Muscle layer of colon (tissue), 2 donors: ENCODE data around the gene CD300A.
"Not testable (repeated sequence)": the region's sequence is repeated elsewhere in the genome, so short reads cannot be mapped to it uniquely, and the experiment has no call there.

Source experiments
- H3K27ac ChIP-seq: one replicate; pipeline ENCODE4 v1.7.0; 2013; ENCODE audit warnings: low read depth, mild to moderate bottlenecking, low read length, moderate library complexity
- H3K27me3 ChIP-seq, 2 donors: one replicate each; pipeline ENCODE4 v1.7.0; 2013; ENCODE audit warnings: low read length in 2 of 2, mild to moderate bottlenecking in 2 of 2; ENCODE audit not compliant: insufficient read depth in 2 of 2, control insufficient read depth in 1 of 2
- H3K36me3 ChIP-seq: one replicate; pipeline ENCODE4 v1.7.0; 2013; ENCODE audit warnings: mild to moderate bottlenecking, low read length; ENCODE audit not compliant: insufficient read depth
- H3K4me1 ChIP-seq: one replicate; pipeline ENCODE4 v1.7.0; 2013; ENCODE audit warnings: mild to moderate bottlenecking, low read length; ENCODE audit not compliant: insufficient read depth
- H3K4me3 ChIP-seq, 2 donors: one replicate each; pipeline ENCODE4 v1.7.0; 2013; ENCODE audit warnings: low read length in 2 of 2, low read depth in 1 of 2, mild to moderate bottlenecking in 1 of 2, moderate library complexity in 1 of 2
- H3K9ac ChIP-seq: one replicate; pipeline ENCODE4 v1.7.0; 2013; ENCODE audit warnings: low read length
- H3K9me3 ChIP-seq: one replicate; pipeline ENCODE4 v1.7.0; 2013; ENCODE audit warnings: mild to moderate bottlenecking, low read length
- donor health status: abdominal sarcoma.
- donor health status: Adenocarcinoma of cecum.

Gene CD300A

GRCh38 chr17:74515941-74516340, 49.5 kb downstream of the CD300A start:
- Histone ChIP-seq H3K4me1 (no peaks in the 10 kb centered on the region), H3K27me3 (peaks cover 0 to 4% of the 10 kb centered on the region in 2 donors), H3K36me3 (no peaks in the 10 kb centered on the region), H3K9me3 (no peaks in the 10 kb centered on the region), H3K27ac (no peak overlapping the region), H3K9ac (no peak overlapping the region), H3K4me3 (no peak overlapping the region)

GRCh38 chr17:74516561-74517328, 50.3 kb downstream of the CD300A start:
- Histone ChIP-seq H3K9me3 (no peaks in the 10 kb centered on the region), H3K36me3 (no peaks in the 10 kb centered on the region), H3K9ac (no peak overlapping the region), H3K27me3 (peaks cover 0 to 4% of the 10 kb centered on the region in 2 donors), H3K4me3 (no peak overlapping the region), H3K4me1 (no peaks in the 10 kb centered on the region), H3K27ac (no peak overlapping the region)

GRCh38 chr17:74518413-74518981, 52.1 kb downstream of the CD300A start:
- not testable (repeated sequence) for H3K9ac ChIP-seq, H3K9me3 ChIP-seq, H3K4me3 ChIP-seq, H3K27ac ChIP-seq, H3K36me3 ChIP-seq, H3K27me3 ChIP-seq, H3K4me1 ChIP-seq

- Histone ChIP-seq H3K9ac (no peak overlapping the region), H3K9me3 (no peaks in the 10 kb centered on the region), H3K4me1 (no peaks in the 10 kb centered on the region), H3K36me3 (no peaks in the 10 kb centered on the region), H3K4me3 (no peak overlapping the region), H3K27ac (no peak overlapping the region), H3K27me3 (no peaks in the 10 kb centered on the region)
Measured at GRCh38 chr17:74520016-74520434, 53.6 kb downstream of the CD300A start.

- Histone ChIP-seq H3K4me3 (no peak overlapping the region), H3K36me3 (no peaks in the 10 kb centered on the region), H3K4me1 (no peaks in the 10 kb centered on the region), H3K27ac (no peak overlapping the region), H3K9ac (no peak overlapping the region), H3K27me3 (no peaks in the 10 kb centered on the region), H3K9me3 (no peaks in the 10 kb centered on the region)
Measured at GRCh38 chr17:74520790-74521480, 54.5 kb downstream of the CD300A start.

- H3K9me3 ChIP-seq: no peaks in the 10 kb centered on the region
- H3K27ac ChIP-seq: no peak overlapping the region
- H3K4me3 ChIP-seq: no peak overlapping the region
- no peaks in the 10 kb centered on the region for H3K4me1 ChIP-seq
- no peaks in the 10 kb centered on the region for H3K27me3 ChIP-seq
- no peaks in the 10 kb centered on the region for H3K36me3 ChIP-seq
- H3K9ac ChIP-seq: no peak overlapping the region
Measured at GRCh38 chr17:74521701-74522201, 55.3 kb downstream of the CD300A start.

- Histone ChIP-seq H3K9ac (no peak overlapping the region), H3K27ac (no peak overlapping the region), H3K9me3 (no peaks in the 10 kb centered on the region), H3K36me3 (no peaks in the 10 kb centered on the region), H3K4me1 (no peaks in the 10 kb centered on the region), H3K4me3 (no peak overlapping the region), H3K27me3 (no peaks in the 10 kb centered on the region)
Measured at GRCh38 chr17:74522381-74523105, 56.1 kb downstream of the CD300A start.

GRCh38 chr17:74523308-74523707, 56.9 kb downstream of the CD300A start:
- H3K36me3 ChIP-seq: no peaks in the 10 kb centered on the region
- H3K9ac ChIP-seq: no peak overlapping the region
- no peaks in the 10 kb centered on the region for H3K4me1 ChIP-seq
- H3K9me3 ChIP-seq: no peaks in the 10 kb centered on the region
- no peak overlapping the region for H3K4me3 ChIP-seq
- H3K27me3 ChIP-seq: no peaks in the 10 kb centered on the region
- H3K27ac ChIP-seq: no peak overlapping the region

GRCh38 chr17:74524653-74525464, 58.4 kb downstream of the CD300A start:
- Histone ChIP-seq H3K27me3 (no peaks in the 10 kb centered on the region), H3K36me3 (no peaks in the 10 kb centered on the region), H3K27ac (no peak overlapping the region), H3K9ac (no peak overlapping the region), H3K9me3 (no peaks in the 10 kb centered on the region), H3K4me3 (no peak overlapping the region), H3K4me1 (no peaks in the 10 kb centered on the region)

GRCh38 chr17:74525465-74525725, 59.0 kb downstream of the CD300A start:
- no peak overlapping the region for H3K27ac ChIP-seq
- no peak overlapping the region for H3K9ac ChIP-seq
- no peak overlapping the region for H3K4me3 ChIP-seq
- no peaks in the 10 kb centered on the region for H3K36me3 ChIP-seq
- H3K27me3 ChIP-seq: no peaks in the 10 kb centered on the region
- H3K9me3 ChIP-seq: no peaks in the 10 kb centered on the region
- H3K4me1 ChIP-seq: no peaks in the 10 kb centered on the region
